ENCODE results near the gene FGF11.

Gene FGF11

DNA sequence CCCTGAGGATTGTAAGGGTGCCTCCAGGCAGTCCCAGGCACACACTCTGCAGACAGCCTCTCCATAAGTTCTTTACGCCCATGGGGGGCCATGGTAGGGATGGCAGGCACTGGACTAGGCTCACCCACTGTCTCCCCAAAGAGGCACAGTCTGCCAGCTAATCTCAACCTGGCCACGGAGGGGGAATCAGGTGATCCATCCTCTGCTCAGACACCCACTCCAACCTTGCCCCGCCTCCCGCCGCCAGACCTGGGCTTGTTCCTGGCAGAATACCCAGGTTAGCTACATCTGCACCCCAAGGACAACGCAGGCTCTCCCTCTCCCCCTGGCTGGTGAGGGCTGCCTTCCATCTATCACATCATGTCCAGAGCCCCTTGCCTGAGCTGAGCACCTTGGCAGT is 30.4 kb upstream of the FGF11 start:
- no peak for DNase-seq

DNA sequence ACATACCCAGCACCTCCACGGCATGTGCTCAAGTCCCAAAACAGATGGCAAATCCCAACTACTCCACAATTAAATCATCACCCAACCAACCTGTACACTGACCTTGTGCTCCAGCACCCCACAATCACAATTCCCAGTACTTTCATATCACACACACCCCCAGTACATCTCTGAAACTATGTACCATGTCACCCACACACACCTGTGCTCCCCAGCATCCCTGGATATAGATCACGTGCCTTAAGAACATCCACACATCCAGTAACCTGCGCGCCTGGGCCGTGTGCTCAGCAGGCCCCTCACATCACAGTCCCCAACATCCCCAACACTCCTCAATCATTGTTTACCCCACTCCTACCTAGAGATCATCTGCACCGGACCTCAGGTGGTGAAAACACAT is 29.6 kb upstream of the FGF11 start:
- no peak for DNase-seq

DNA sequence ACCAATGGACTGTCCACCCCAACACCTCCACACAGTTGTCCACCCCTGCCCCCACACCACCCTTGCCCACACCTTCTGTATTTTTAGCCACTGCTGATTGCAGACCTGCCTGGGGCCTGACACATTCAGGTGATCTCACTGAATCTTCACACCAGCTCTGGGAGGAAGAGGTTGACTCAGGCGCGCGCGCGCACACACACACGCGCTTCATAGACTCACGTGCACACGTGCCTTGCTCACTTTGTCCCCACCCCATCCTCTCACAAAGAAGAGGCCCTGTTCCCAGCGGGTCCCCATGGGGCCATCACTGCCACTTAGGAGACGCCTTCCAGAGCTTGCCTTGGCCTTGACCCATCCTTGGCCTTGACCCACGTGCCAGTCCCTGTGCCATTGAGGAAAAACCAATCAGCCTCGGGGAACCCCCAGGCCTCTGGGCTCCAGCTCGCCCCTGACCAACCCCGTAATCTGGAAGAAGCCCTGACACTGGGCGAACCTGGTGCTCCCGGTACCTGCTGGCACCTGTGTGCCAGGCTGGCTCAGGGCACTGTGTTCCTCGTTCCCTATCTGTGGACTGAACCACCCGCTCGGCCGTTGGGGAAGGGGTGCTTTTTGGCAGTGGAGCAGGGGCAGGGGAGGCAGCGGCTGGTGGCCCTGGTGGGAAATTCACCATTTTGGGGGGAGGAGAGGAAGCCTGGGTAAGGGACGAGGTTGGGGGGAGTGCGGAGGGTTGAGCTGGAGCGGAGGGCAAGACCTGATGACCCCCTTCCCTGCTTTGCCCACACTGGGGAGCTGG is 28.5 kb upstream of the FGF11 start:
- no peak for DNase-seq

DNA sequence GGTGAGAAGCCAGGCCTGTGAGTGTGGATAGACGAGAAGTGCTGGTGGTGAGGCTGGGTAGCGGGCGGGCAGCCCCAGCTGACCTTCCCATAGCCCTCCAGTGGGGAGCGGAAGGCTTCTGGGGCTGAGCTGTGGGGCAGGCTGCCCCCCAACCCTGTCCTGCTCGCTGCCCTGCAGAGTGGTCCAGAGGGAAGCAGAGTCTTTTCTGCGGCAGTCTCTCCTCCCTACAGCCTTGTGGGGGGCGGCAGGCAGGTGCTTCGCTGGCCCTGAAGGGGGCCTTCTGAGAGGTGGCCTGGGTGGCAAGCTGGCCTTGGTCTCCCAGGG is 27.9 kb upstream of the FGF11 start:
- no peak for DNase-seq

DNA sequence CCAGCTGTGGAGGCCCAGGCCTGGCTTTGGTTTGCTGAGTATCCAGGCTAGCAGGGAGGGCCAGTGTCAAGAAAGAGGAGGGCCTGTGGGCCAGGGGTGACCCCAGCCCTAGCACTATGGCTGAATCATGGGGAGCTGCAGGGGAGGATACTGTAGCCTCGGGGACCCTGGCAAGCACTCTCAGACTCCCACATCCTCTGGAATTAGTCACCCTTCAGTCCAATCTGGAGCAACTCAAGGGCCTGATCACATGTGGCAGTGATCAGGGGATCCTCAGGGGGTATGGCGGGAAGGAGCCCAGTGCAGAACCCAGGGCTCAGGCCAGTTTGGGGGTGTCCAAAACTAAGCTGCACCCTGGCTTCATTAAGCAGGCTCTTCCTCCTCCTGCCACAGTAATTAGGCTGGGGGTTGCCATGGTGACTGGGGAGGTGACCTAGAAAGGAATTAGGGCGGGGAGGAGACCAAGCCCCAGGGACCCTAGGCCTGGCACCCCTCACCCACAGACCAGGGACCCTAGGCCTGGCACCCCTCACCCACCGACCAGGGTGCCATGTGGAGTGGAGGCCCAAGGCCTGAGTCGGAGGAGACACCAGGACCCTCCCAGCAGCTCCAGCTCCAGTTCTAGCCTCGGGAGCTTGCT is 25.8 kb upstream of the FGF11 start:
- DNase-seq, result no peak

DNA sequence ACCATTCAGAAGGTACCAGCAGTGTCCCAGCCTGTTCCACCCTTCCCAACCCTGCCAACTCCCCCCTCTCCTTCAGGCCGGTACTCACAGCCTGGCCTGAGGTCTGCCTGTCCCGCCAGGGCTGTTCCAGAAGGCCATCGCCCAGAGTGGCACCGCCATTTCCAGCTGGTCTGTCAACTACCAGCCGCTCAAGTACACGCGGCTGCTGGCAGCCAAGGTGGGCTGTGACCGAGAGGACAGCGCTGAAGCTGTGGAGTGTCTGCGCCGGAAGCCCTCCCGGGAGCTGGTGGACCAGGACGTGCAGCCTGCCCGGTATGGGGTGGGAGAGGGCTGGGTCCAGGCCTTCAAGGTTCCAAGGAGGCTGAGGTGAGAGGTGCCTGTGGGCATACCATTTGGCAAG is 24.5 kb upstream of the FGF11 start:
- no peak for DNase-seq

DNA sequence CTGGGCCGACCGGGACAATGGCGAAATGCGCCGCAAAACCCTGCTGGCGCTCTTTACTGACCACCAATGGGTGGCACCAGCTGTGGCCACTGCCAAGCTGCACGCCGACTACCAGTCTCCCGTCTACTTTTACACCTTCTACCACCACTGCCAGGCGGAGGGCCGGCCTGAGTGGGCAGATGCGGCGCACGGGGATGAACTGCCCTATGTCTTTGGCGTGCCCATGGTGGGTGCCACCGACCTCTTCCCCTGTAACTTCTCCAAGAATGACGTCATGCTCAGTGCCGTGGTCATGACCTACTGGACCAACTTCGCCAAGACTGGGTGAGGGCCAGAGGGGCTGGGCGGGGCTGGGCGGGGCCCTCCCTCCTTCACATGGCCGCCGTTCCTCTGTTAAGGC is 23.5 kb upstream of the FGF11 start:
- no peak for DNase-seq

DNA sequence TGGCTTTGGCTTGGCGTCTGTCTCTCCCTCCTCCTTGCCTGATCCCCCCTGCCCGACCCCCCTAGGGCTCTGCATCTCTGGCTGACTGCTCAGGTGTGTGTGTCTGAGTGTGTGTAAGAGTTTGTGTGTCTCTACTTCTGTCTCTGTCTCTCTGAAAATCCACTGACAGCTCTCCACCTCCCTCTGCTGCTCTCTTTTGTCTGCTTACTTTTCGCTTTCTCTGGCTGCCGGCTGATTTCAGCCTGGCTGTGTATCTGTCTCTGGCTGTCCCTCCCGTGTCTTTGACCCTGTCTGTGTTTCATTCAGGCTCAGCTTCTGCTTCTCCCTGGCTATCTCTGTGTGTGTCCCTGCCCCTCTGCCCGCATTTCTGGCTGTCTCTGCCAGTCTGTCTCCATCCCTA is 23.0 kb upstream of the FGF11 start:
- DNase-seq, result no peak

DNA sequence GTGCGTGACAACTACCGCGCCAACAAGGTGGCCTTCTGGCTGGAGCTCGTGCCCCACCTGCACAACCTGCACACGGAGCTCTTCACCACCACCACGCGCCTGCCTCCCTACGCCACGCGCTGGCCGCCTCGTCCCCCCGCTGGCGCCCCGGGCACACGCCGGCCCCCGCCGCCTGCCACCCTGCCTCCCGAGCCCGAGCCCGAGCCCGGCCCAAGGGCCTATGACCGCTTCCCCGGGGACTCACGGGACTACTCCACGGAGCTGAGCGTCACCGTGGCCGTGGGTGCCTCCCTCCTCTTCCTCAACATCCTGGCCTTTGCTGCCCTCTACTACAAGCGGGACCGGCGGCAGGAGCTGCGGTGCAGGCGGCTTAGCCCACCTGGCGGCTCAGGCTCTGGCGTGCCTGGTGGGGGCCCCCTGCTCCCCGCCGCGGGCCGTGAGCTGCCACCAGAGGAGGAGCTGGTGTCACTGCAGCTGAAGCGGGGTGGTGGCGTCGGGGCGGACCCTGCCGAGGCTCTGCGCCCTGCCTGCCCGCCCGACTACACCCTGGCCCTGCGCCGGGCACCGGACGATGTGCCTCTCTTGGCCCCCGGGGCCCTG is 22.2 kb upstream of the FGF11 start:
- DNase-seq, result no peak

DNA sequence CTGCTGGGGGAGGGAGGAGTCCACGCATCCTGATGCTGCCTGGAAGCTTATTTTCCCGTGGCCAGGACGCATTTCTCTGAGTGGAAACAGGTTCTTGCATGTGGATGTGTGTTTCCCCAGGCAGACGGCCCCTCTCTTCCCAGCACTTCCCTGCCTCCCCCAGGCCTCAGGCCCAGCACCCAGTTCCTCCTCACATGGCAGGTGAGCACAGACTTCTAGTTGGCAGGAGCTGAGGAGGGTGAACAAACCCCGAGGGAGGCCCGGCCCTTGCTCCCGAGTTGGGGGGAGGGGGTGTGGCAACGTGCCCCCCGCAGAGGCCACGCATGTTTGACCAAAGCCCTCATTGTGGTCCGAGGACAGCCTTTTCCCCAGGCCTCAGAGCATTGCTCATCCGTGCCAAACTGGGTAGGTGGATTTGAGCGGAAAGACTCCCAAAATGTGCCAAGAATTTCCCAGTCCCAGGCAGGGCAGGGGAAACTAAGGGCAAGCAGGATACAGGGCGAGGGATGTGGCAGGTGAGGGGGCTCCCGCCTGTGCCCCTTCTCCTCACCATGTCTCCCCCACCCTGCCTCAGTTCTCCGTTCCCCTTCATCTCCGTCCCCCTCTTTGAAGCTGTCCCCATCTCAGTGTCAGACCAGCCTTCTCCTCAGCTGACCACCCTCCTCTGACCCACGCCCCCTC is 20.7 kb upstream of the FGF11 start:
- DNase-seq, result no peak

DNA sequence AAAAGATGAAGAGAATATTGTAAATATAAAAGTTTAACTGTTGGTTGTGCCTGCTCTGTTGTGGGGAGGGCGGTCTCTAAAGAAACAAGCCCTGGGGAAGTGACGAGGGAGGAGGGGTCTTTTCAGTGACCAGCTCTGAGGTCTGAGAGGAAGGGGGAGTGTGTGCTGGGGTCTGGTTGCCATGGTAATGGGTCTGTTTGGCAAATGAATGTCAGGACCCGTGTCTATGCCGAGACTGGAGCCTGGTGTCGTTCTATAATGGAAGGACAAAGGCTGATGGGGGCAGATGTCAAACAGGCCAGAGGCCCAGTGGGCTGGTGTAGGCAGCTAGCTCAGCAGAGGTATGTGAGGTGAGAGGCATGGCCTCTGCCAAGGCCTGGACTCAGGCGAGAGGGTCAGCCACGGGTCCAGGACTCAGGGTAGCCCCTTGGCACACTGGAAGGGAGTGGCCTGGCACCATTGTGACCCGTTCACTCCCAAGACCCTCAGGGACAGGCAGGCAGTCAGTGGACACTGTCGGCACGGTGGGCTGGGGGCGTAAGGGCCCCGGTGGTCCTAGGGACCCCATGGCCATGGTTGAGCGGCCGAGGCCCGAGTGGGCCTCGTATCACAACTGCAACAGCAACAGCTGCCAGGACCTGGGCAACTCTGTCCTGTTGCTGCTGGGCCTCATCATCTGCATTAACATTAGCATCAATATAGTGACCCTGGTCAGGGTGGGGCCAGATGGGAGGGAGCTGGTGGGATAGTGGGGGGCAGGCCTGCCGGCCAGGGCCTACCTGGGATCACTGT is 19.3 kb upstream of the FGF11 start, which contains the start of gene SPEM1:
Gene SPEM1 (plus strand): TSS at position 506 of the 792 bp plus-strand sequence. CDS start 61 bp downstream, at position 567.
- DNase-seq, result no peak

DNA sequence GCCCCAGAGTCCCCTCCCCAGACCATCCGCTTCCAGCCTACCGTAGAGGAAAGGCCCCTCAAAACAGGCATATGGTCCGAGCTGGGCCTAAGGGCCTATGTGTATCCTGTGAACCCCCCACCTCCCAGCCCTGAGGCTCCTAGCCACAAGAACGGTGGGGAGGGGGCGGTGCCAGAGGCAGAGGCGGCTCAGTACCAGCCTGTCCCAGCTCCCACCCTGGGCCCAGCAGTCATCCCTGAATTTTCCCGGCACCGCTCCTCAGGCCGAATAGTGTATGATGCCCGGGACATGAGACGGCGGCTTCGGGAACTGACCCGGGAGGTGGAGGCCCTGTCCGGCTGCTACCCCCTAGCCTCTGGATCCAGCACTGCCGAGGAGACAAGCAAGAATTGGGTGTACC is 18.1 kb upstream of the FGF11 start:
- no peak for DNase-seq

DNA sequence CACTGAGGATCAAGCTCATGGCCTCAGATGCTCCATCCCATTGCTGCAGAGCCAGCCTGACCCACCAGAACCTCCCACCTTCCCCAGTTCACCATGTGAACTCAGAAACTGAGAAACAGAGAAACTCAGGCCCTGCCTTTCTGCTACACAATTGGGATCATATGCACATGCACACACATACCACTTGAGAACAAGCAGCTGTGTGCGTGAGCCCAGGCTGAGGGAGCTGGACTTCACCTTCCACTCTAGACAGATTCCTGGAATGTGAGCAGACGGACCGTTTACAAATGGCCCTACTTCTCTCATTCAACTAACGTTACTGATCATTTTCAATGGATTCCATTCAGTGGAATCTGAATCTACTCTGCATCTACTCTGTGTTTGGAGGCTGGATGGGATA is 15.6 kb upstream of the FGF11 start:
- DNase-seq, result no peak

DNA sequence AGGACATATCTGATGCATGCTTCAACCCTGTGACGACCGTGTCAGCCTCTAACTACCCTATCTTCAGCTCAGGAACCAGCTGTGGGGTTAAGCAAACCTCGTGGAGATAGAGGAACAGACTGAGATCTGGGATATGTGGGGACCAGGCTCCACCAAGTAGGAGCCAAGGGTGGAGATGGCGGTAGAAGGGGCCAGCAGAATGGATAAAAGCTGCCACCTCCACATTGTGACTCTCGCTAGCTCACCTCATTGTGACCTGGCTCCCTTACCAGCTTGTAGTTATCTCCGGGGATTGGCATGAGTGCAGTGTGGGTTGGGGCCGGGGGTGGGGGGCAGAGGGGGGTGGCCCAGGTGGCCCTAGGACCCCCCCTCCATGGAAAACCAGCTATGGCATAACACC is 14.0 kb upstream of the FGF11 start, which contains the start of gene SPEM2:
Gene SPEM2 (plus strand): TSS at position 301 of the 400 bp plus-strand sequence. CDS start 73 bp downstream, at position 374.
- DNase-seq, result no peak

DNA sequence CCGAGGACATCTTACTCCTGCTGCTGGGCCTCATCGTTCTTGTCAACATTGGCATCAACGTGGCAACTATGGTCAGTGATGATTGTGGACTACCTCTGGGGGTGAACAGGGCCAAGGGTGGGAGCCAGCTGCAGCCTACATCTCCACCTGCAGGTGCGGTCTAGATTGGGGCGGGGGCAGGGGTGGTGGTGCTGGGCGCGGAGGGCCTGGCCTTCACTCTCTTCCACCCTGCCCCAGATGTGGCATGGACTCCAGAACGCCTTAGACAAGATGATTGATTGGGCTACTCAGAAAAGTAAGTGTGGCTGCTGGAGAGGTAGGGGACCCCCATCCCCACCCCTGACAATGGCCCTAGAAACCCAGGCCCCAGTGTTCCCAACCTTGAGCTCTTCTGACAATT is 13.6 kb upstream of the FGF11 start:
- DNase-seq, result no peak

DNA sequence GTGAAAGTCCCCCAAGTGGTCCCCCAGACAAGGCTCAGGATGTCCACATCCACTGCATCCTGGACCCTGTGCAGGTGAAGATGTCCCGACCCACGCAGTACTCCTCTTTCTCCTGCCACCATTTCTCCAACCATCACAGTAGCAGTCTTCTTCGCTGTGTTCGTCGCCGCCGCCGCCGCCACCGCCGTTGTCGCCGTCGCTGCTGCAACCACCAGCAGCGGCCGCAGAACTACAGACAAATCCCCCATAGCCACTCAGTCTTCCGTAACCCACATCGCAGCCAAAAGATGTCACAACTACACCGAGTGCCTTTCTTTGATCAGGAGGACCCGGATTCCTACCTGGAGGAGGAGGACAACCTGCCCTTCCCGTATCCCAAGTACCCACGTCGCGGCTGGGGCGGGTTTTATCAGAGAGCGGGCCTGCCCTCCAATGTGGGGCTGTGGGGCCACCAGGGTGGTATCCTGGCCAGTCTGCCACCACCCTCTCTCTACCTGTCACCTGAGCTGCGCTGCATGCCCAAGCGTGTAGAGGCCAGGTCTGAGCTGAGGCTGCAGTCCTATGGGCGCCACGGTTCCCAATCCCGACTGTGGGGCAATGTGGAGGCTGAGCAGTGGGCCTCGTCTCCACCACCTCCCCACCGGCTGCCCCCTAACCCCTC is 13.0 kb upstream of the FGF11 start:
- no peak for DNase-seq

DNA sequence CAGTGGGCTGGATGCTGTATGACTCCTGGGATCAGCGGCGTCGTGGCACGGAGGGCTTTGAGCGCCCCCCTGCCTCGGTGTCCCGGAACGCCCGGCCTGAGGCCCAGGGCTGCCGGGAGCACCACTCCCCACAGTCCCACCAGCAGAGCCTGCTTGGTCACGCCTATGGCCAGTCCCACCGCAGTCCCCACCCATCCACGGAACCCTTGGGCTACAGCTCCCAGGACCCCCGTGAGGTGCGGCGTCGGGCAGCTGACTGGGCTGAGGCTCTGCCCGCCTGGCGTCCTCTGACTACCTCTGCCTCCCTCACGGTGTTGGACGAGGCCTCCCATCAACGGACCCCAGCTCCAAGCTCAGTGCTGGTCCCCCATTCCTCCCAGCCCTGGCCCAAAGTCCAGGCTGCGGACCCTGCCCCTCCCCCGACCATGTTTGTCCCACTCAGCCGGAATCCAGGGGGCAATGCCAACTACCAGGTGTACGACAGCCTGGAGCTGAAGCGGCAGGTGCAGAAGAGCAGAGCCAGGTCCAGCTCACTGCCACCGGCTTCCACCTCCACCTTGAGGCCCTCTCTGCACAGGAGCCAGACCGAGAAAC is 12.3 kb upstream of the FGF11 start:
- no peak for DNase-seq

DNA sequence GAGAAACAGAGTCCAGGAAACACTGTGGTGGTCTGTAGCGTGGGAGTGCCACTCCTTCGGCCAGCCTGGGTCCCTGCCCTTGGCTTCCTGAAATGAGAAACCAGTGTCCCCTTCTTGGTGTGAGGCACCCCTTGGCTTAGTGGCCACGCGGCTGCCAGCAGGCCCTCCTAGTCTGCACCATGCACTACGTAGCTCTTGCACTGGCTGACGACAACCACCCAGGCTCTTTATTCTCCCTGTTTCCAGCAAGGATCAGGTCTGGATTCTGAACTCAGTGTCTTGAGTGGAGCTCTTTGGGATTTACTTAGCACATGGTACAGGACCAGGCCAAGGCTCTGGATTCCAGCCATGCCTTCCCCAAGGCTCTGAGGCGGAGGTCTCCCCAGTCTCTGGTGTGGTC is 11.8 kb upstream of the FGF11 start:
- DNase-seq, result no peak

DNA sequence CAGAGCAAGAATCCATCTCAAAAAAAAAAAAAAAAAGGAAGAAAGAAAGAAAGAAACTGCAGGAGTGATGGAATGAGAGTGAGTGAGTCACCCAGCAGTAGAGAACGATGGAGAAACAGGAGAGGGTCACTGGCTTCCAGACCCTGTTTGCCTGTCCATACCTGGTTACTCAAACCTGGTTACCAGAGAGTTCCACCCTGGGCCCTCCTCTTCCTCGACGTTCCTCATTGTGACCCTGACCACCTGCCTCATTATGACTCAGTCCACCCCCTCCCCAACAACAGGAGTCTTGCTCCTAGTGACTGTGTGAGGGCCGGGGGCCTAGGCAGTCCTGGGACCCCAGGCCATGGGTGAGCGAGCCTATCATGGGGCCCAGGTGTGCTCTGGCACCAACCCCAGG is 10.8 kb upstream of the FGF11 start, which contains the start of gene SPEM3:
Gene SPEM3 (plus strand): TSS at position 301 of the 400 bp plus-strand sequence. CDS start 46 bp downstream, at position 347.
- DNase-seq, result no peak

DNA sequence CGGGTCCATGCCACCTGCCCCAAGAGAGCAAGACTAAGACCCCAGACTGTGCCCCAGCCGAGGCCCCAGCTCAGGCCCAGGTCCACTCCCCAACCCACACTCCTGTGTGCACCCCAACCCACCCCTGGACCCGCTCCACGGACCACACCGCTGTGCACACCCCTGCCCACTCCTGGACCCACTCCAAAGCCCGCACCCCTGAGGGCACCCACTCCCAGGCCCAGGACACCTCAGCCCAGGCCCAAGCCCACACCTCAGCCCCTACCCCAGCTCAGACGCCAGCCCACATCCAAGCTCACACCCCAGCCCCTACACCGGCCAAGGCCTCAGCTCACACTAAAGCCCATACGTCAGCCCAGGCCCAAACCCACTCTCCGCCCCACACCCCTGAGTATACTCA is 9.6 kb upstream of the FGF11 start:
- DNase-seq, result no peak

DNA sequence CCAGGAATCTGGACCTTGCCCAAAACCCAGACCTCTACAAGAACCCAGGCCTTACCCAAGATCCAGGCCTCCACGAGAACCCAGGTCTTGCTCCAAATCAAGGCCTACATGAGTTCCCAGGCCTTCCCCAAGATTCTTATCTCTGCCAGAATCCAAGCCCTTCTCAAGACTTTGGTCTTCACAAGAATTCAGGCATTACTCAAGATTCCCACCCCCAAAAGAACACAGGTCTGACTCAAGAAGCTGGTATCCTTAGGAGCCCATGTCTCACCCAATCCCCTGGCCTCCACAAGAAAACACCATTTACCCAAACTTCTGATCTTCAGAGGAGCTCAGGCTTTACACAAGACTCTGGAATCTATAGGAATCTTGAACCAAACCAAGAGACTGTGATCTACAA is 8.1 kb upstream of the FGF11 start:
- no peak for DNase-seq

DNA sequence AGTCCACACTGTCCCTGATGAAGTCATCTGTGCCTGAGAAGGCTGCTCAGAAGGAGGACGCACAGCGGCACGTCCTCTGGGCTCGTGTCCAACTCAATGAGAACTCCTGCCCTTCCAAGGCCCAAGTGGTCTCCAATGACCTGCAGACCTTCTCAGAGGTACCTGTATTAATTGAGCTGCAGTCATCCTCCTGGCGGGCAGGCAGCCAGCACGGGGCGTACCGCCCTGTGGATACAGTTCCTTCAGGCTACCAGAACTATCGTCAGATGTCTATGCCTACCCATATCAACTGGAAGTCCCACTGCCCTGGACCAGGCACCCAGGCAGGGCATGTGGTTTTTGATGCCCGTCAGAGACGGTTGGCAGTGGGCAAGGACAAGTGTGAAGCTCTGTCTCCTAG is 7.0 kb upstream of the FGF11 start:
- DNase-seq, result no peak
